Measurements from ENCODE around the gene C11orf91. TPM values are rescaled to one million over a fixed set of nuclear protein-coding genes. Genes with fewer than 3 reads are reported as not detected.

Gene C11orf91
- total and polyA plus RNA-seq, 4 donors, result not detected

- Histone ChIP-seq H3K9me3 (ENCODE audit: control insufficient read depth in 4 of 4, low read length in 3 of 4) (no peaks in the 10 kb centered on the region), H3K27me3 (ENCODE audit: control insufficient read depth in 4 of 4, insufficient read depth in 4 of 4, low read length in 3 of 4) (no peaks in the 10 kb centered on the region), H3K36me3 (ENCODE audit: control insufficient read depth in 4 of 4, insufficient read depth in 3 of 4, low read depth in 1 of 4, low read length in 3 of 4) (no peaks in the 10 kb centered on the region), H3K4me3 (ENCODE audit: low read depth in 1 of 3, low read length in 3 of 3) (no peak overlapping the region), H3K9ac (ENCODE audit: low read depth in 1 of 2, low read length in 2 of 2) (no peak overlapping the region), H3K4me1 (ENCODE audit: control insufficient read depth in 4 of 4, insufficient read depth in 4 of 4, low read length in 3 of 4) (peaks cover 0 to 12% (median 8%) of the 10 kb centered on the region in 4 donors), H3K27ac (ENCODE audit: low read depth in 1 of 2, low read length in 2 of 2) (peak overlapping the region in 1 of 2 donors; percentile 59)
- WGBS, result 88% methylated on average over 4 of the region's 4 CpGs
- TF ChIP-seq FOXA1 (IDR thresholded peaks at IDR 0.05) (no peak), SP1 (IDR thresholded peaks at IDR 0.05) (no peak), GABPA (IDR thresholded peaks at IDR 0.05 in 1 of 2, conservative IDR thresholded peaks at IDR 0.05 in 1 of 2) (no peak), TAF1 (conservative IDR thresholded peaks at IDR 0.05) (no peak), RAD21 (IDR thresholded peaks at IDR 0.05) (no peak), HNF4A (conservative IDR thresholded peaks at IDR 0.05) (no peak), FOXA2 (IDR thresholded peaks at IDR 0.05) (no peak), ZBTB33 (IDR thresholded peaks at IDR 0.05) (no peak), EGR1 (IDR thresholded peaks at IDR 0.05; ENCODE audit: low read depth in 2 of 2) (no peak), CTCF (IDR thresholded peaks at IDR 0.05; ENCODE audit: low read depth, low read length, missing input control) (no peak), RXRA (IDR thresholded peaks at IDR 0.05) (no peak), ATF3 (IDR thresholded peaks at IDR 0.05) (no peak), HNF4G (IDR thresholded peaks at IDR 0.05) (no peak), YY1 (IDR thresholded peaks at IDR 0.05) (no peak), NR2F2 (IDR thresholded peaks at IDR 0.05) (no peak), MAX (IDR thresholded peaks at IDR 0.05) (no peak), REST (IDR thresholded peaks at IDR 0.05) (no peak), JUND (IDR thresholded peaks at IDR 0.05) (no peak)
- DNase-seq (ENCODE audit: low spot score), result no peak
These were observed 11.5 kb downstream of the C11orf91 start for GRCh38 chr11:33689085-33689484.

Measured in liver (tissue), 9 donors.